GM06990 (cell line): ENCODE data around the gene MPLKIP.

ENCODE experiments used
- DNase-seq: peaks from one replicate; pipeline ENCODE4 v3.0.0-alpha.2; 2011; ENCODE audit not compliant: insufficient read length; ENCODE audit errors: extremely low read depth
- H3K27me3 ChIP-seq: replicated peaks from 2 replicates; pipeline ENCODE4 v1.6.0; 2011; ENCODE audit warnings: low read length; ENCODE audit not compliant: control insufficient read depth, insufficient read depth
- H3K36me3 ChIP-seq: 2 replicates; pipeline ENCODE4 v1.5.1; 2011; ENCODE audit warnings: low read length; ENCODE audit not compliant: control insufficient read depth, insufficient read depth
- H3K4me3 ChIP-seq: replicated peaks from 2 replicates; pipeline ENCODE4 v1.5.1; 2011; ENCODE audit warnings: low read depth, mild to moderate bottlenecking, control low read depth, low read length
- TF ChIP-seq, protein P1 (sequence below): IDR thresholded peaks from 2 replicates; pipeline ENCODE4 v1.5.1; 2011; ENCODE audit warnings: low read length, control low read depth, mild to moderate bottlenecking, inconsistent platforms; ENCODE audit not compliant: insufficient read depth, poor library complexity, severe bottlenecking

MPLKIP gene

DNA sequence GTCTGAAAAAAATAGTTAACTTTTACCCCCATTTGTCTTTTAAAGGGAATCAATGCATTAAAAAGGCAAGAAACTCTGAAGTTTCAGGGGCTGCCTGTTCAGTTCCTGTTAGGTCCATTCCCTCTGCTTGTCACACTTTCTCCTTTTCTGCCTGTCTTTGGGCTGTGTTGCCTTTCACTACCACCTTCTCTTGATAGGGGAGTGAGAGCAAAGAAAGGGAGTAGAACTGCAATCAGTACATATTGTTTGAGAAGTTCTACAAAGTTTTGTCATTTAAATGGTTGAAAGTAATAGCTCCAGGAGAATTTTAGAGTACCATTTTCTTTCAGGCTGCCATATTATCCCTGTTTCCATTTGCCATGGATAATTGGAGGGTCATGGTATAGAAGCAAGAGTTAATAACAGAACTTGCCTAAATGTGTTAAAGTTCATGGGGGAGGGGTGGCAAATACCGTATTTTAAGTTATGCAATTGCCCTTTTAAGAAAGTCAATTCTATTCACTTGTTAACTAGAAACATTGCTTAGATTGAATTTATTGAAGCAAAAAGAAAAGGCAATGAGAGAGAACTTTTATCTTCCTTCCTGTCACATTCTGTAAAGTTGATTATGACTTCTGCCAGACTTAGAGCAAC is 38.6 kb downstream of the MPLKIP start:
- no peak overlapping the region for H3K4me3 ChIP-seq
- H3K27me3 ChIP-seq = no peaks in the 10 kb centered on the region
- no peak for DNase-seq
- H3K36me3 ChIP-seq = peaks cover 2% of the 10 kb centered on the region
- TF ChIP-seq, protein P1, sequence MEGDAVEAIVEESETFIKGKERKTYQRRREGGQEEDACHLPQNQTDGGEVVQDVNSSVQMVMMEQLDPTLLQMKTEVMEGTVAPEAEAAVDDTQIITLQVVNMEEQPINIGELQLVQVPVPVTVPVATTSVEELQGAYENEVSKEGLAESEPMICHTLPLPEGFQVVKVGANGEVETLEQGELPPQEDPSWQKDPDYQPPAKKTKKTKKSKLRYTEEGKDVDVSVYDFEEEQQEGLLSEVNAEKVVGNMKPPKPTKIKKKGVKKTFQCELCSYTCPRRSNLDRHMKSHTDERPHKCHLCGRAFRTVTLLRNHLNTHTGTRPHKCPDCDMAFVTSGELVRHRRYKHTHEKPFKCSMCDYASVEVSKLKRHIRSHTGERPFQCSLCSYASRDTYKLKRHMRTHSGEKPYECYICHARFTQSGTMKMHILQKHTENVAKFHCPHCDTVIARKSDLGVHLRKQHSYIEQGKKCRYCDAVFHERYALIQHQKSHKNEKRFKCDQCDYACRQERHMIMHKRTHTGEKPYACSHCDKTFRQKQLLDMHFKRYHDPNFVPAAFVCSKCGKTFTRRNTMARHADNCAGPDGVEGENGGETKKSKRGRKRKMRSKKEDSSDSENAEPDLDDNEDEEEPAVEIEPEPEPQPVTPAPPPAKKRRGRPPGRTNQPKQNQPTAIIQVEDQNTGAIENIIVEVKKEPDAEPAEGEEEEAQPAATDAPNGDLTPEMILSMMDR = no peak

DNA sequence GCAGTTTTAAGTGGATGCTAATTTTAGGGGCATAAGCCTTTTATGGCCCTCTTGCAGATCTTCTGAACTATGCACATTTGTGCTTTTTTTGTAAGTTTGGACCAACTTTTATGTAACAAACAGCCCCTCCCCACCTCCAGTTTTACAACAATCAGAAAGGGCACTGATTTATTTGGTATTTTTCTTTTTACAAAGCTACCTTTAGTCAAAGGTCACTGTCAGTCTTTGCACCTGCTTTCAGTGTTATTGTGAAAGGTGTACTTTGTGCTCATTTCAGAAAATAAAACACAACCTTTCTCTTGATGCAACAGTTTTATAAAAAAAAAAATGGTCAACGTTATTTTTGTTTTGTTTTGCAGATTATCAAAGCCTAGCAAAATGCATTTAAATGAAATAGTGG is 39.2 kb downstream of the MPLKIP start:
- H3K36me3 ChIP-seq = peaks cover 2% of the 10 kb centered on the region
- no peak overlapping the region for H3K4me3 ChIP-seq
- TF ChIP-seq, protein P1 = no peak

DNA sequence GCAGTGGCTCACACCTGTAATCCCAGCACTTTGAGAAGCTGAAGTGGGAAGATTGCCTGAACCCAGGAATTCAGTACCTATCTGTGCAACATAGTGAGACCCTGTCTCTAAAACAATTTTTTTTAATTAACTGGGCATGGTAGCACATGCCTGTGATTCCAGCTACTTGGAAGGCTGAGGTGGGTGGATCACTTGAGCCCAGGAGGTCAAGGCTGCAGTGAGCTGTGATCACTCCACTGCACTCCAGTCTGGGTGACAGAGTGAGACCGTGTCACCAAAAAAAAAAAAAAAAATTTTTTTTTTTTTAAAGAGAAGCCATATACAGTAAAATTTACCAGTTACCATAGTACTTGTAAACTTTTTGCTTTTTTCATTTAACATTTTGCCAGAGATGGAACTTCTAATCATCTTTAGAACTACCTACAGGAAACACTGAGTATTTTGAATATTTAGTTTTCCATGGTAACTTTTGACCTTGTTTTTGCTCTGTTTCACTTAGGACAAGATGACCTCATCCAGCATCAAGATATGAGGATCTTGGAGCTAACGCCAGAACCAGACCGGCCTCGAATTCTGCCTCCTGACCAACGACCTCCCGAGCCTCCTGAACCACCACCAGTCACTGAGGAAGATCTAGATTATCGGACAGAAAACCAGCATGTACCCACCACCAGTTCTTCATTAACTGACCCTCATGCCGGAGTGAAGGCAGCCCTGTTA is 40.6 kb downstream of the MPLKIP start:
- H3K36me3 ChIP-seq = peaks cover 2% of the 10 kb centered on the region
- no peak for DNase-seq

More for the DNA sequence above, 39.2 kb downstream of the MPLKIP start:
- DNase-seq = no peak
- H3K27me3 ChIP-seq = no peaks in the 10 kb centered on the region

DNA sequence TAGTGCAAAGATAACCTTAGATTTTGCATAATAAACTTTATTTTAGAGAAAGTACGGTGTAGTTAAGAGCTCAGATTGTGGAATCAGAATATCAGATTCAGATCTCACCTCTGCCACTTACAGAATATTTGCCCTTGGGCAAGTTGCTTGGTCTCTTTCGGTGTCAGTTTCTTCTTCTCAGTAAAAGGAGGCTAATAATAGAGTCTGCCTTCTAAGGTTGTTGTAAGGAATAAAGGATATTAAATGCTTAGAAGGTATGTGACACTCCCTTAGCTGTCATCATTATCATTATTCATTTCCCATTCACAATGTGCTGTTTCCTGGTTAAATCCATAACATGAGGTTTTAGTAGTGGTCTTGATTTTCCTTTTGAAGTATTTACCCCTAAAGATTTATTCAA is 42.2 kb downstream of the MPLKIP start:
- Histone ChIP-seq H3K36me3 (peaks cover 2% of the 10 kb centered on the region), H3K4me3 (no peak overlapping the region), H3K27me3 (no peaks in the 10 kb centered on the region)
- DNase-seq = no peak
- TF ChIP-seq, protein P1 = no peak

More for the DNA sequence above, 40.6 kb downstream of the MPLKIP start:
- Histone ChIP-seq H3K27me3 (no peaks in the 10 kb centered on the region), H3K4me3 (no peak overlapping the region)
- TF ChIP-seq, protein P1 = no peak

DNA sequence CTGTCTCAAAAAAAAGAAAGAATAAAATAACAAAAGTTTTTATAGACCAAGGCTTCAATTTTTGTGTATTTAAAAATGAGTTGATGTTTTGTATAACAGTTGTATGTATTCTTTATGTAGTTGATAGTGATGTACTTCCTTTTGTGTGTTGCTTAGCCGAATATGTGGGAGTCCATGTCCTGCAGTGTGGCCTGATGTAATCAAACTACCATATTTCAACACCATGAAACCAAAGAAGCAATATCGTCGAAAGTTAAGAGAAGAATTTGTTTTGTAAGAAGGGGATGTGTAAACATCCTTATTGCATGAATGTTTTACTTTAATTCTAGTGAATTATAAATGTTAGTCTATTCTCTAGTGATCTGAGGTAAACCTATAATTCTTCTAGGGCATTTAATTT is 56.6 kb downstream of the MPLKIP start:
- TF ChIP-seq, protein P1 = no peak
- DNase-seq = no peak
- Histone ChIP-seq H3K27me3 (no peaks in the 10 kb centered on the region), H3K36me3 (no peaks in the 10 kb centered on the region), H3K4me3 (no peak overlapping the region)
